ENCODE results near the gene ADAMTS14.
"Not testable (repeated sequence)": the region's sequence is repeated elsewhere in the genome, so short reads cannot be mapped to it uniquely, and the experiment has no call there.

ADAMTS14 gene

GRCh38 chr10:70672165-70673042 is at the start of gene ADAMTS14:
TSS of gene ADAMTS14 (plus strand) at chr10:70672506. CDS start at chr10:70672803, 297 bp downstream.
- no peak for DNase-seq

- DNase-seq: no peak
These were observed 49.8 kb upstream of the ADAMTS14 start for GRCh38 chr10:70622541-70622940.

- DNase-seq: no peak
These were observed 49.1 kb upstream of the ADAMTS14 start for GRCh38 chr10:70622981-70623844.

- DNase-seq: no peak
These were observed 46.2 kb upstream of the ADAMTS14 start for GRCh38 chr10:70626056-70626455.

GRCh38 chr10:70629338-70629737 is 43.0 kb upstream of the ADAMTS14 start:
- DNase-seq: no peak

GRCh38 chr10:70631735-70632134 is 40.6 kb upstream of the ADAMTS14 start:
- DNase-seq: not testable (repeated sequence)

GRCh38 chr10:70634011-70634410 is 38.3 kb upstream of the ADAMTS14 start:
- no peak for DNase-seq

GRCh38 chr10:70634515-70634914 is 37.8 kb upstream of the ADAMTS14 start:
- not testable (repeated sequence) for DNase-seq

- DNase-seq: not testable (repeated sequence)
These were observed 32.5 kb upstream of the ADAMTS14 start for GRCh38 chr10:70639640-70640383.

GRCh38 chr10:70643272-70643671 is 29.0 kb upstream of the ADAMTS14 start:
- DNase-seq: not testable (repeated sequence)

- DNase-seq: not testable (repeated sequence)
These were observed 27.3 kb upstream of the ADAMTS14 start for GRCh38 chr10:70644959-70645358.

GRCh38 chr10:70647086-70647485 is 25.2 kb upstream of the ADAMTS14 start:
- no peak for DNase-seq

- DNase-seq: no peak
These were observed 23.9 kb upstream of the ADAMTS14 start for GRCh38 chr10:70648427-70648826.

- no peak for DNase-seq
These were observed 22.8 kb upstream of the ADAMTS14 start for GRCh38 chr10:70649526-70649925.

GRCh38 chr10:70650104-70650503 is 22.2 kb upstream of the ADAMTS14 start:
- DNase-seq: no peak

GRCh38 chr10:70650718-70651117 is 21.6 kb upstream of the ADAMTS14 start:
- no peak for DNase-seq

- no peak for DNase-seq
These were observed 20.6 kb upstream of the ADAMTS14 start for GRCh38 chr10:70651661-70652060.

- no peak for DNase-seq
These were observed 19.3 kb upstream of the ADAMTS14 start for GRCh38 chr10:70652761-70653657.

- no peak for DNase-seq
These were observed 17.0 kb upstream of the ADAMTS14 start for GRCh38 chr10:70655316-70655715.

- DNase-seq: no peak
These were observed 15.8 kb upstream of the ADAMTS14 start for GRCh38 chr10:70656489-70656888.

- no peak for DNase-seq
These were observed 15.3 kb upstream of the ADAMTS14 start for GRCh38 chr10:70657041-70657440.
